A549 (cell line): ENCODE measurements around the gene NPAS2. TPM values are rescaled to one million over a fixed set of nuclear protein-coding genes. Genes with fewer than 3 reads are reported as not detected.

ENCODE experiments used
- ATAC-seq, 2 experiments: fragments of 200-7000 bp in 1 of 2; fragments of >200 bp in 1 of 2; cut with Nextera tagmentation in 1 of 2; cut with Tn5 transposase in 1 of 2; 3 replicates each; pipeline versions ENCODE4 v1.8.0 to v1.9.1; 2018 to 2020; ENCODE audit warnings: mild to moderate bottlenecking in 1 of 2, moderate library complexity in 1 of 2
- CTCF ChIA-PET: fragments of 300-600 bp; sonication (Branson Sonifier 250); formaldehyde crosslinking; extraction: SDS; loops from one replicate; lab custom pipeline; 2021; ENCODE audit warnings: antibody characterized with exemption, inconsistent platforms; lab: Yijun Ruan, JAX
- POLR2A ChIA-PET: fragments of 350-600 bp; formaldehyde crosslinking; extraction: SDS; loops from one replicate; lab custom pipeline; 2021; ENCODE audit warnings: antibody characterized with exemption, inconsistent platforms; lab: Yijun Ruan, JAX
- DNase-seq, 2 experiments: peaks; one replicate each; pipeline versions ENCODE4 v3.0.0 to v3.0.0-alpha.2; 2011 to 2016; ENCODE audit warnings: low read depth in 1 of 2, low spot score in 1 of 2
- FAIRE-seq: peaks from 2 replicates; lab custom pipeline; 2011; peaks lifted over from hg19 to GRCh38; lab: Jason Lieb, UNC
- H3K27ac ChIP-seq, 2 experiments: fragments of >200 bp; sonication (Bioruptor Twin); formaldehyde crosslinking; 3 replicates each; pipeline ENCODE4 v1.5.1; 2016 to 2017
- H3K4me1 ChIP-seq: fragments of >200 bp; sonication (Bioruptor Twin); formaldehyde crosslinking; 3 replicates; pipeline ENCODE4 v1.6.1; 2016
- H3K4me2 ChIP-seq: fragments of >200 bp; sonication (Bioruptor Twin); formaldehyde crosslinking; 3 replicates; pipeline ENCODE4 v1.6.1; 2016
- H3K4me3 ChIP-seq: fragments of >200 bp; sonication (Bioruptor Twin); formaldehyde crosslinking; 3 replicates; pipeline ENCODE4 v1.5.1; 2016
- H3K9me3 ChIP-seq: fragments of >200 bp; sonication (Bioruptor Twin); formaldehyde crosslinking; 3 replicates; pipeline ENCODE4 v1.6.1; 2016
- CEBPB ChIP-seq, 2 experiments: fragments of >200 bp in 1 of 2; sonication (Bioruptor Twin) in 1 of 2; formaldehyde crosslinking in 1 of 2; IDR thresholded peaks; 2 replicates each; pipeline ENCODE4 v1.6.1; 2012 to 2016
- EP300 ChIP-seq, 2 experiments: fragments of >200 bp; sonication (Bioruptor Twin); formaldehyde crosslinking; IDR thresholded peaks; 2 replicates in 1 of 2; 3 replicates in 1 of 2; pipeline ENCODE4 v1.6.1; 2016 to 2017
- ESRRA ChIP-seq: fragments of 150-350 bp; IDR thresholded peaks from 2 replicates; pipeline ENCODE4 v1.6.1; 2014; ENCODE audit warnings: mild to moderate bottlenecking, low read length, borderline replicate concordance
- FOSL2 ChIP-seq, 2 experiments: fragments of 450-650 bp in 1 of 2; fragments of >200 bp in 1 of 2; sonication (Bioruptor Twin) in 1 of 2; formaldehyde crosslinking; IDR thresholded peaks; 2 replicates each; pipeline versions ENCODE4 v1.5.0 to v1.6.1; 2016 to 2020; ENCODE audit warnings: mild to moderate bottlenecking in 1 of 2, moderate library complexity in 1 of 2
- GATA3 ChIP-seq: IDR thresholded peaks from 2 replicates; pipeline ENCODE4 v1.6.1; 2012; ENCODE audit warnings: borderline replicate concordance
- HMGXB4 ChIP-seq: fragments of 250-450 bp; sonication (Bioruptor Pico); IDR thresholded peaks from 2 replicates; pipeline ENCODE4 v1.5.0; 2021; ENCODE audit warnings: mild to moderate bottlenecking, moderate library complexity, borderline replicate concordance
- HOXA7 ChIP-seq: fragments of 250-450 bp; sonication (Bioruptor Pico); IDR thresholded peaks from 2 replicates; pipeline ENCODE4 v1.5.0; 2020; ENCODE audit warnings: mild to moderate bottlenecking, moderate library complexity
- JUN ChIP-seq, 2 experiments: fragments of >200 bp; sonication (Bioruptor Twin); formaldehyde crosslinking; IDR thresholded peaks; 2 replicates in 1 of 2; 3 replicates in 1 of 2; pipeline ENCODE4 v1.6.1; 2016 to 2017
- JUNB ChIP-seq: fragments of >200 bp; sonication (Bioruptor Twin); formaldehyde crosslinking; IDR thresholded peaks from 2 replicates; pipeline ENCODE4 v1.6.1; 2016
- MAFK ChIP-seq: fragments of 450-650 bp; IDR thresholded peaks from 2 replicates; pipeline ENCODE4 v1.6.1; 2014; ENCODE audit not compliant: partially characterized antibody
- MYC ChIP-seq: IDR thresholded peaks from 2 replicates; pipeline ENCODE4 v1.6.1; 2012; ENCODE audit warnings: mild to moderate bottlenecking, inconsistent platforms, low read length, improper control_type of control experiment, borderline replicate concordance
- NFE2L2 ChIP-seq: fragments of 150-350 bp; conservative IDR thresholded peaks from 2 replicates; pipeline ENCODE4 v1.6.1; 2014; ENCODE audit warnings: low read length
- REST ChIP-seq: fragments of 200-600 bp; sonication (generic); IDR thresholded peaks from 2 replicates; pipeline ENCODE4 v1.6.1; 2016; ENCODE audit warnings: antibody characterized with exemption, mild to moderate bottlenecking, moderate library complexity
- RFX5 ChIP-seq: fragments of 450-650 bp; IDR thresholded peaks from 2 replicates; pipeline ENCODE4 v1.7.1; 2014; ENCODE audit warnings: antibody characterized with exemption, mild to moderate bottlenecking, moderate library complexity
- RNF2 ChIP-seq: fragments of 200-600 bp; sonication (generic); IDR thresholded peaks from 2 replicates; pipeline ENCODE4 v1.6.1; 2016; ENCODE audit warnings: low read depth, mild to moderate bottlenecking, antibody characterized with exemption, moderate library complexity, borderline replicate concordance
- SMC3 ChIP-seq: fragments of >200 bp; sonication (Bioruptor Twin); formaldehyde crosslinking; IDR thresholded peaks from 3 replicates; pipeline ENCODE4 v1.6.1; 2018; ENCODE audit warnings: inconsistent platforms
- TP53 ChIP-seq: fragments of 250-450 bp; sonication (Bioruptor Pico); IDR thresholded peaks from 2 replicates; pipeline ENCODE4 v1.5.0; 2021; ENCODE audit warnings: mild to moderate bottlenecking, moderate library complexity
- ZFP36 ChIP-seq: fragments of 450-650 bp; IDR thresholded peaks from 2 replicates; pipeline ENCODE4 v1.6.1; 2014; ENCODE audit warnings: borderline replicate concordance; ENCODE audit not compliant: partially characterized antibody
- WGBS: methylation state at CpG from one replicate; pipeline ENCODE4 v1.1.6; 2017; ENCODE audit errors: missing lambda C conversion rate; 5-methylcytosine and 5-hydroxymethylcytosine counted together
- polyA plus RNA-seq, 4 experiments: library from polyadenylated mRNA; depleted of rRNA in 3 of 4; stranded (reverse); fragments of >200 nt; fragmentation: RNase III in 1 of 4; extraction: RNeasy Plus Mini Kit Qiagen cat#74134 plus additional on column Dnase treatment in 1 of 4; gene quantifications; 2 replicates in 3 of 4; 3 replicates in 1 of 4; pipeline ENCODE4 v1.2.3, GENCODE V29; 2011 to 2017
- TF ChIP-seq, protein P1 (sequence below): IDR thresholded peaks from 2 replicates; pipeline ENCODE4 v1.6.1; 2012

The NPAS2 gene
- polyA plus RNA-seq, 2 of the 4 experiments (the other 2 are of a cell fraction), result 31.4 to 56.1 TPM

DNA sequence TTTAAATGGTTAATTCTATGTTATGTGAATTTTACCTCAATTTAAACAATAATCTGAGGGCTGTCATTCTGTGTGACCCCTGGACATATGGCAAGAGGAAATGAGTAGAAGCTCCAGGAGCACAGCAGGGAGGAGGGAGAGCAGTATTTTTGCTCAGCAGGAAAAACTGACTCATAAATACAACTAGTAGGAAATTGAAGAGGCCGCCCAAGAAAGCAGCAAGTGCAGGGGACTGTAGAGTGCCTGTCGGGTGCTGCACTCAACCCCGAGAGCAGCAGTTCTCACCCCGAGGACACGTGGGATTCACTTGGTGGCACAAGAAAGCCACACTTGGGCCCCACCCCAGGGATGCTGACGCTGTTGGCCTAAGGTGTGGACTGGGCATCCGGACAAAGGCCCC lies 60.8 kb downstream of the NPAS2 start:
- TF ChIP-seq REST (no peak), CEBPB (IDR thresholded peaks at IDR 0.05) (no peak), HMGXB4 (CRISPR knock-in tag) (no peak), MYC (no peak), JUNB (no peak), NFE2L2 (no peak)
- peaks cover 80% of the 10 kb centered on the region for H3K4me1 ChIP-seq
- POLR2A ChIA-PET, result no interaction called here
- no peaks in the 10 kb centered on the region for H3K9me3 ChIP-seq
- ATAC-seq (no peak; a peak in 1 of 6 replicates), FAIRE-seq (no peak), DNase-seq (no peak)
- H3K4me2 ChIP-seq, result peak overlapping the region; percentile 25; the same call in 1 of the 3 replicates
- peak overlapping the region; percentile 51 to 84 for H3K27ac ChIP-seq
- no peak overlapping the region for H3K4me3 ChIP-seq
- CTCF ChIA-PET, result interaction anchor here (0.6 to 1.4 kb wide), 2 partner anchors 270 to 391 kb away, joined by 4 to 6 read pairs; no protein-coding TSS in a partner anchor
- WGBS, result 58% methylated on average over 7 of the region's 7 CpGs

GRCh38 chr2:100882645-100883613 lies 63.0 kb downstream of the NPAS2 start:
- FAIRE-seq (no peak), DNase-seq (peak in 1 of 2 experiments; percentile 68), ATAC-seq (peak; percentile 60 to 73)
- H3K4me2 ChIP-seq, result peak overlapping the region; percentile 48
- peaks cover 83% of the 10 kb centered on the region for H3K4me1 ChIP-seq
- H3K27ac ChIP-seq, result peak overlapping the region; percentile 56 to 84
- H3K4me3 ChIP-seq, result no peak overlapping the region
- 52% methylated on average over 11 of the region's 11 CpGs for WGBS
- POLR2A ChIA-PET, result interaction anchor here (1.3 kb wide), 1 partner anchor 28 kb away, joined by 6 read pairs; no protein-coding TSS in a partner anchor
- CTCF ChIA-PET, result interaction anchor here (1.1 to 2.1 kb wide), 4 partner anchors 8 to 273 kb away, joined by 4 to 6 read pairs (median 6); no protein-coding TSS in a partner anchor
- TF ChIP-seq RNF2 (no peak), GATA3 (peak; percentile 68; the same call in 1 of the 2 replicates), ZFP36 (no peak), FOSL2 (IDR thresholded peaks at IDR 0.05) (no peak), FOSL2 (CRISPR knock-in tag; IDR thresholded peaks at IDR 0.05) (peak; percentile 11; the same call in 1 of the 2 replicates), MAFK (peak; percentile 51), EP300 (IDR thresholded peaks at IDR 0.05) (peak; percentile 52 to 62; a peak in 2 of 5 replicates), JUN (IDR thresholded peaks at IDR 0.05) (peak in 1 of 2 experiments; percentile 45; a peak in 1 of 5 replicates), JUNB (peak; percentile 67), ESRRA (peak; percentile 75; the same call in 1 of the 2 replicates), RFX5 (no peak), HOXA7 (CRISPR knock-in tag) (no peak), SMC3 (peak; percentile 15; the same call in 1 of the 3 replicates), TP53 (CRISPR knock-in tag) (no peak)
- TF ChIP-seq, protein P1, sequence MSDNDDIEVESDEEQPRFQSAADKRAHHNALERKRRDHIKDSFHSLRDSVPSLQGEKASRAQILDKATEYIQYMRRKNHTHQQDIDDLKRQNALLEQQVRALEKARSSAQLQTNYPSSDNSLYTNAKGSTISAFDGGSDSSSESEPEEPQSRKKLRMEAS, result 0 out of 2 replicates have a peak, but pooled peaks have one; percentile 20
- no peaks in the 10 kb centered on the region for H3K9me3 ChIP-seq
